Measurements from ENCODE around the gene IL11.
A peak's percentile ranks its signal among the peaks of the same experiment; 100 is the strongest.

- TF ChIP-seq EZH2 (IDR thresholded peaks at IDR 0.05; ENCODE audit: borderline replicate concordance, low read depth, low read length, severe bottlenecking): peak; percentile 59
- TF ChIP-seq CTCF (IDR thresholded peaks at IDR 0.05; ENCODE audit: extremely low read depth in 1 of 2, insufficient read depth in 1 of 2, low read depth in 1 of 2, low read length in 2 of 2): no peak
These were observed at the start of gene IL11 for GRCh38 chr19:55370305-55370988.
